GM18520 (cell line): ENCODE results near the gene ASB2.

Source experiments
- ATAC-seq: cut with Tn5 transposase; IDR thresholded peaks from one replicate; pipeline ENCODE4 v1.9.1; 2021; ENCODE audit not compliant: unreplicated experiment

The ASB2 gene

DNA sequence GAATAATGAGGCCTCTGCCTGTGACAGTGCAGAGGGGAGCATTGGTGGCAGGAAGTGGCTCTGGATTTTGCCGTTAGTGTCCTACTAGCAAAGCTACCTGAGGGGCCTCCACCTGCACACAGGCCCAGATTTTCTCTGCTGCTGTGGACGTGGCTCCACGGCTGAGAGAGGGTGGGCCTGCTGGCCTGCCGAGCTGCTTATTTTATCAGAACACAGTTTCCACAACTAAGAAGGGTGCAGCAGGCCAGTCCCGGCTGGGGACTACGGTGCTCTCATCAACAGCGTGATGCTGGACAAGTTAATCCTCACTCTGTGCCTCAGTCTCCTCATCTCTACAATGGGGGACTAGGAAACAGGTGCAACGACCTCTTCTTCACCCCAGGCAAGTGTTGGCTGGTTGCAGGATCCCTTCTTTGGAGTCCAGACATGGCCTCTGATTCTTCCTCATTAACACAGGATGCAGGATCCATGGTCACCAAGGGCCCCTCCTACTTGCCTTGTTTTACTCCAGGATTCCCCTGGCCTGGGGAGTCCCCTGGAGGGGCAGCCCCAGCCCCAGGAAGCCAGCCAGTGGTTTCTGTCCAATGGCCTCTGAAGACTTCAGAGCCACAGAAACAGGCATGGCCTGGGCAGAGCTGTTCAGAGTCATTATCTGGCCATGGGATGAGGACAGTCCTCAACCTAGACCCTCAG is 45.9 kb downstream of the ASB2 start:
- no peak for ATAC-seq

DNA sequence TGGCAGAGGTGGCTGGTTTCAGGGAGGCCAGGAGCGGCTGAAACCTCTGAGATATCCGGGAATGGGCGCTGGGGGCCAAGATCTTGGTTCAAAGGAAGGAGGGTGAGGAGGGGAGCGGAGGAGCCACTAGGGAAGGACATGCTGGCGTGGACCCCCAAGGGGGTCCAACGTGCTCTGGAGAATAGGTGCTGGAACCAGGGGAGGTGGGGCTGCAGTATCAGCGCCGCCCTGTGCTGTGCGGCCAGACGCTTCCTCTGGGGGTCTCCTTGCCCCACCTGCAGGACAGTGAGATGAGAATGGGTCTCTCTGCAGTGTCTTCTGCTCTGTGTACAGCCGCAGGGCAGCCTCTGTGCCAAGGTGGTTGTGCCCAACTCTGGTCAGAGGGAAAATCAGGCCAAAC is 46.7 kb downstream of the ASB2 start:
- no peak for ATAC-seq

DNA sequence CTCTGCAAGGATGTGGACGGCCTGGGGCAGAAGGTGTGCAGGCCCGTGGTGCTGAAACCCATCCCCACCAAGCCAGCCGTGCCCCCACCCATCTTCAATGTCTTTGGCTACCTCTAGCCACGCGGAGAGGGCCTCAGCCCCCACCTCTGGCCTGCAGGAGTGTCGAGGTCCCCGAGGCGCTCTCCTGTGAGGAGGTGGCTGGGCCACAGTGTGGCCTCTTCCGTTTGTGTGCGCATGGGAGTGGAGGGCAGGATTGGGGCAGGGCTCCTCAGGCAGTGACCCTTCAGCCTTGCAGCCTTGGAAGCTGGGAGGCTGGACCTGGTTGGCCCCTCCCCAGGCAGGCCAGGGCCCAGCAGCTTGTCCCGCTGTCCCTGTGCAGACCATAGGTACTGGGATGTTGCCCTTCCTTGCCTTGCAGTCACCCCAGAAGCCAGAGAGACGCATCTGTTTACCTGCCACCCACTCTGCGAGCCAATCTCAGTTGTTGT is 47.3 kb downstream of the ASB2 start:
- no peak for ATAC-seq

DNA sequence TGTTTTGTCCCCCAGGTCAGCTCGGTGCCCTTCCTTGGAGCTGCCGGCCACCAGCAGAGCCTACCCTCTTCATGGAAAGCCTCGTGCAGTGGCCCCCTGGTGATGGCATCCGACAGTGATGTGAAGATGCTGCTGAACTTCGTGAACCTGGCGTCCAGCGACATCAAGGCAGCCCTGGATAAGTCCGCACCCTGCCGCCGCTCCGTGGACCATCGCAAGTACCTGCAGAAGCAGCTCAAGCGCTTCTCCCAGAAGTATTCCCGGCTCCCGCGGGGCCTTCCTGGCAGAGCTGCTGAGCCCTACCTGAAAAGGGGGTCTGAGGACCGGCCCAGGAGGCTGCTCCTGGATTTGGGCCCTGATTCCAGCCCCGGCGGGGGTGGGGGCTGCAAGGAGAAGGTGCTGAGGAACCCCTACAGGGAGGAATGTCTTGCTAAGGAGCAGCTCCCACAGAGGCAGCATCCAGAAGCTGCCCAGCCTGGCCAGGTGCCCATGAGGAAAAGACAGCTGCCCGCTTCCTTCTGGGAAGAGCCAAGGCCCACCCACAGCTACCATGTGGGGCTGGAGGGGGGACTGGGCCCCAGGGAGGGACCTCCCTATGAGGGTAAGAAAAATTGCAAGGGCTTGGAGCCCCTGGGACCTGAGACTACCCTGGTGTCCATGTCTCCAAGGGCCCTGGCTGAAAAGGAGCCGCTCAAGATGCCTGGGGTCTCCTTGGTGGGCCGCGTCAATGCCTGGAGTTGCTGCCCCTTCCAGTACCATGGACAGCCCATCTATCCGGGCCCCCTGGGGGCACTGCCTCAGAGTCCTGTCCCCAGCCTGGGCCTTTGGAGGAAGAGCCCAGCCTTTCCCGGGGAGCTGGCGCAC is 48.0 kb downstream of the ASB2 start:
- no peak for ATAC-seq

DNA sequence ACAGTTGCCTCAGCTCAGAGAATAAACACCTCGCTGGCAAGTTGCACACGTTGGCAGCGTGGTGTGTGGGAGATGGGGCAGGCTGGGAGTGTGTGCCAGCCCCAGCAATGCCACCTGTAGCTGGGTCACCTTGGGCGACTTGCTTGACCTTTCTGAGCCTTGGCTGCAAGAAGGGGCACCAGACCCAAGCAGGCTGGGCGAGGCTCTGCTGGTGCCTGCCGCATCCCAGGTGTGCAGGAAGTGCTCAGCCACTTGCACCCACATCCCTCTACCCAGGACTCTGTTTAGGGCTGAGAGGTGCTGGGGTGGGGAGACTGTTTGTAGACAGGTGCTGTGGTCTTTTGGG is 48.6 kb downstream of the ASB2 start:
- ATAC-seq: no peak

DNA sequence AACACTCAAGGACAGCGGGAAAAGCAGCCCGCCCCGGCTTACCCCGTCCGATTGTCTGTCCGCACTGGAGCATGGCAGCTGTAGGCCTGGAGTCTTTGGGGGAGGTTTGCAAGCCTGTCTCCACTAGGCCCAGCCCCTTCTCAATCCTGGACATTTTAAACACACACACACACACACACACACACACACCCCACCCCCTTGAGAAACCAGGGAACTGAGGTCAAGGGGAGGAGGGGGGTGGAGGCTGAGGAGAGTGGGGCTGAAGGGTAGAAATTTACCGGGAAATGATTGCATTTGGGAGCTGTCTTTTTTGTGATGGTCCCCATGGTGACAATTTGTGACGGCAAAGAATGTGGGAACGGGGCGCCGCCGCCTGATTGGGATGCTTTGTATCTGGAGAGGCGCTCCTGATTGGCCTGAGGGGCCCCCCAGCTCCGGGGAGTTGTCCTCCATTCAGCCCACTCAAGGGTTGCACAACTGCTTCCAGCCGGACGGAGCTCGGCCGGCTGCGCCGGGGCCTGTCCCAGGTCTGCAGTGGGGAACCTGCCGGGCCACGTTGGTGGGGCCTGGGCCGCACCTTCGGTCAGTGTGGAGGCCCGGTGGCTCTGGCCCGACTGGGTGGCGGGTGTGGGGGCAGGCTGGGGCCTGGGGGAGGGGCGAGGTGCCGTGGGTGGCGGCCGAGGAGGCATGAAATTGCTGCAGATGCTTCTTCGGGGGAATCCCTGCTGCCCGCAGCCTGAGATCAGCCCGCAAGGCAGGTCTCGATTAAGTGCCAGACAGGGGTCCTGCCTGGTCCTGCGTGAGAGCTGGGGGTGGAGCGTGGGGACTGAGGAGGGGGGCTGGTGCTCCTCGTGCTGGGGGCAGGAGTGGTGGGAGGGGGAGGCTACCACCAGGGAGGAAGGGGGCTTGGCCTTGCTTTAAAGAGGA is 49.2 kb downstream of the ASB2 start, which contains the start of gene FAM181A:
TSS of gene FAM181A (plus strand) at position 472 of the 927 bp plus-strand sequence. CDS start 942 bp downstream, outside the sequence.
- ATAC-seq: no peak

DNA sequence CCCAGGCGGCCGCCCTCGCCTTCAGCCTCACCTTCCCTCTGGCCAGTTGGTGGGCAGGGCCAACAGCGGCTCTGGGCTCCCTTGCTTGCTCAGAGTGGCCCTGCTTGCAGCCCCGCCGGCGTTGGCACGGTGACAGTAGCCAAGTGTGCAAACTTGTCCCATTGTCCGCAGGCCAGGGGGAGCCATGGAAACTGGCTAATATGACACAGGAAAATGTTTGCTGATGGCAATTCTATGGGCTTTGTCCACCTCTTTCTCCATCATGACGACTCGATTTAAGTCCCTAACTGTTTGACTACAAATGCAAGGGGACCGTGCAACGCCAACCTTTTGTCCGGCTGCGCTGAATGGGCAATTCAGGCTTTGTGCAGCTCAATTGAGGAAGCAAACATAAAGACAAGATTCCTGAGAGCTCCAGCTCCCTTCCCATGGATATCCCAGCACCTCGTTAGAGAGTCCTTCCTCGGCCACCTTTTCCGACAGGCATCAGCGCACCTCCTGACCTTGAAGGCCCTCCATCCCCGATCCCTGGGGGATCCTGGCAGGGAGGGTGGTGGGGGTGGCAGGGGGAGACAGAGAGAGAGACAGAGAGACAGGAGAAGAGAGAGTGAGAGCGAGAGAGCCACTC is 50.0 kb downstream of the ASB2 start:
- ATAC-seq: no peak

DNA sequence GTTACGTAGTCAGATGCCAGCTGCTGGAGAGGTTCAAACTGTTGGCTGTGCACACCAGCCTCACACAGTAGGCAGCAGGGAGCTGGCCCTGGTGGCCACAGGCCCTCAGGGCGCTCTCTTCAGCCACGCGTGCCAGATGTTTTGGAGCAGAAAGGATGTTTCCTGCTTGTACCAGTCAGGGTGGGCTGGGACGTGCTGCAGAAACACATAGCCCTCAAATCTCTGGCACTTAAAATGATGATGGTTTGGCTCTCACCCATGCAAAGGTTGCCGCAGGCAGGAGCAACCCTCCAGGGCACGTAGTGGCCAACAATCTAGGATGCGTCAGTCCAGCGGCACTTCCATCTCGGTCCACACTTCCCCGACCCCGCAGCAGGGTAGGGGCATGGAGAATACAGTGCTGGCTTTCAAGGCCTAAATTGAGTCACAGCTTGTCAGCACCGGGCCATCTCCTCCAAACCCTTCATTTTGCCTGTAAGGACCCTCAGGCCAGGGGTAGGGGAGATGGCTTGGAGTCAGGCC is 50.9 kb downstream of the ASB2 start:
- no peak for ATAC-seq

DNA sequence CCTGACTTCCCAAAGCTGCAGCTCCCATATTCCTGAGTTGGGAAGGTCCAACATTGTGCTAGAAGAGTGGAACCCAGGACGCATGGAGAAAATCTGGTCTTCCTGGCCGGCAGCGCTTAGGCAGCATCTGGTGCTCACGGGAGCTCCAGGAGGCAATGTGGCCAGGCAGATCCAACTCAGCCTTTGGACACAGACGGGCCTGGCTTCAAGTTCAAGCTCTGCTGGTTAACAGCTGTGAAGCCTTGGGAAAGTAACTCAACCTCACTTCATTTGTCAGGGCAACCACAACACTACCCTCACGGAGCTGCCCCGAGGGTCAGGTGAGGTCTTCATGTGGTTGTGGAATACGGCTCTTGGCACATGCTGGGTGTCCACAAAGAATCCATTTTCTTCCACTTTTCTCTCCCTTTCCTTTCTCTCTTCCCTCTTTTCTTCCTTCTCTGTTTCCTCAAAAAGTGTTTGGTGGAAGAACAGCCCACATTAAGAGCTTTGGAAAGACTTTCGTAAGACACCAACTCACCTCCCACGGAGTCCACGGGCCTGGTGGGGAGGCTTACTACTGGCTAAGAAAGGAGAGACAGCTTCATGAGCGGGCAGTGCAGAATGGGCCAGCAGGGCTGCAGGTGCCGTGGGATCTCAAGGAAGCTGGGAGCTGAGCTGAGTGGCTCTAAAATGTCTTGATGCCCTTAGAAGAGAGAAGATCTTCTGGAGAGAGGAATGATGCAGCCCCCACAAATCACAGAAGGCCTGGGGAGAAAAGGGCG is 51.6 kb downstream of the ASB2 start:
- ATAC-seq: no peak

DNA sequence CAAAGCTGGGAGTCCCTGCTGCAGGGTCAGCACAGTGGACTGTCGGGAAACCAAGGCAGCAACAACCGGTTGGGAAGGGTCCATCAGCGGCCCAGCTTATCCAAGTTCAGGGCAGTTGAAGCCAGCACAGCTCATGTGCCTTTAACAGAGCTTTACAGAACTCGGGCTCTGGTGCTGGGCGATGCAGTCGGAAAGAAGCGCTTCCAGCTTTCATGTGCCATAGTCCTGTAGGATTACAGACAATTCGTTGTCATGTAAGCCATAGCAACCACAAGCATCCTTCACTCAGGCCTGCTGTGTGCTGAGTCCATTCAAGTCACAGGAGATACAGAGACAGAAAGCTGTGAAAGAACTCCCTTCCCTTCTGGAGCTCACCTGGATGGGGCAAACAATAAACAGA is 52.7 kb downstream of the ASB2 start:
- no peak for ATAC-seq

DNA sequence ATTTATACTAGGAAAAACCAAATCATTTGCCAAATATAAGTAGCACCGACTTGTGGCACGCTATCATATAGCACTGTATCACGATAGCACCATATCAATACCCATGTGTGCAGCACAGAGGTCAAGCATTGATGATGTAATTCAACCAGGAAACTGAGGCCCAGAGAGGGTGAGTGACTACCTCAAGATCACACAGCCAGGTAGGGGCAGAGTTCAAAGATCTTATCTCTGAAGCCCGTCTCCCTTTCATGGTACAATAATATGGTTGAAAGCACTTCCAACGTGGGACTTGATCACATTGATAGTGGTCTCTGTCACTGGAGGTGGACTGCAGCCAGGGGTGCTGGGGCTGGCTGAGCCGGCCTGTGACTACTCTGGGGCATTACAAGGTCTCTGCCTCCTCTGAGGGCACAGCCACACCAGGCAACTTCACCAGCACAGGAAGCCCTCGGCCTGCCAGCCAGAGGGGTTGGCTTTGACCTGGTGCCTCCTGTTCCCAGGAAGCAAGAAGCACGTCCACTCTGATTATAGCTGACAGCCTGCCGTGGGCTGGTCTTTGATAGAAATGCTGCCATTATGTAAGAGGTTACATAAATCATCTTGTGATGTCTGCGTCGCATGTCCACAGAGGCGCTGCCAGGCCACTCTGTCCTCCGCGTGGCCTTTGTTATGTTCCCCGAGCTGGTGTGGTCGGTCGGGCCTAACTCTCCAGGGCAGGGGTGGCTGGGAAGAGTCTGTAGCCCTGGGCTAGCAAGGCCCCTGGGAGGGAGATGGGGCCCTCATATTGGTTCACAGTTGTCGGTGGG is 55.2 kb downstream of the ASB2 start:
- ATAC-seq: no peak

DNA sequence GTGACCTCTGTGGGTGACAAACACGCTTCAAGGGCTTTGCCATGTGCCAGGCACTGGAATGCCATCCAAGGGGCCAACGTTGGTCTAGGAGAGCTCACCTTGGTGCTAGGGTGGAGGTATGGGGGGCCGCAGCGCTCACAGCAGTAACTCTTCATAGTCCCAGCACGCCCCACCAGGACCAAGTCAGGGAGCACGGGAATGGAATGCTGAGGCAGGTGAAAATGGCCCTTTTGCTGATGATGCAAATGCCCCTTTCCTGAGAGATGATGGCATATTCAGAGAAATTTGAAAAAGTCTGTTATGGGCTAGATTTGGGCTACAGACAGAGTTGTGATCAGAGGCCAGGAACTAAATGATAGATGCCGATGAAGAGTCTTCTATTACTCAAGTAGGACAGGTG is 59.2 kb downstream of the ASB2 start:
- ATAC-seq: no peak

DNA sequence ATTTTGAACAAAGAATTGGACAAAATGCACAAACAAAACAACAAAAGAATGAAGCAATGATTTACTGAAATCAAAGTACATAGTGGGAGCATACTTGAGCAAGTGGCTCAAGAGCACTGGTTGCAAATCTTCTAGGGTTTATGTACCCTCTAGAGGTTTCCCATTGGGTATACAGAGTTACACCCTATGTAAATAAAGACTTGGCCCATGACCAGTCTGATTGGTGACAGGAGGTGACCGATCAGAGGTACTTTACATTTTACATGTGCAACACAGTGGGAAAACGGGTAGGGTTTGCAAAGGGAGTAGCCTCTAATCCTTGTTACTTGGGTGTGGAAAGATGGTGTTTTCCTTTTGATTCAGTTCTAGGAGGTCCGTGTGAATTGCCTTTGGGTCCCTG is 59.9 kb downstream of the ASB2 start:
- no peak for ATAC-seq

DNA sequence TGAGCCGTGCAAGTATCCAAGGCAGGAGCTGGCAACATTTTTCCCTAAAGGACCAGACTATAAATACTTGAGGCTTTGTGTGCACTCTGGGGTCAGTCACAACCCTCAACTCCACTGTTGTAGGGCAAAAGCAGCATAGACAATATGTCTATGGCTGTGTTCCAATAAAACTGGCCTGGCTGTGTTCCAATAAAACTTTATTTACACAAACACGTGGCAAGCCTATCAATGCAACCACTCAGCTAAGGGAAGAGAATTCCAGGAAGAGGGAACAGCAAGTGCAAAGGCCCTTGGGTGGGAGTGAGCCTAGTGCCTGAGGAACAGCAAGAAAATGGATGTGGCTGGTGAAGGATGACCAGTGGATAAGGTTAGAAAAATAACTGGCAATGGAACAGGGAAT is 60.6 kb downstream of the ASB2 start:
- ATAC-seq: no peak

DNA sequence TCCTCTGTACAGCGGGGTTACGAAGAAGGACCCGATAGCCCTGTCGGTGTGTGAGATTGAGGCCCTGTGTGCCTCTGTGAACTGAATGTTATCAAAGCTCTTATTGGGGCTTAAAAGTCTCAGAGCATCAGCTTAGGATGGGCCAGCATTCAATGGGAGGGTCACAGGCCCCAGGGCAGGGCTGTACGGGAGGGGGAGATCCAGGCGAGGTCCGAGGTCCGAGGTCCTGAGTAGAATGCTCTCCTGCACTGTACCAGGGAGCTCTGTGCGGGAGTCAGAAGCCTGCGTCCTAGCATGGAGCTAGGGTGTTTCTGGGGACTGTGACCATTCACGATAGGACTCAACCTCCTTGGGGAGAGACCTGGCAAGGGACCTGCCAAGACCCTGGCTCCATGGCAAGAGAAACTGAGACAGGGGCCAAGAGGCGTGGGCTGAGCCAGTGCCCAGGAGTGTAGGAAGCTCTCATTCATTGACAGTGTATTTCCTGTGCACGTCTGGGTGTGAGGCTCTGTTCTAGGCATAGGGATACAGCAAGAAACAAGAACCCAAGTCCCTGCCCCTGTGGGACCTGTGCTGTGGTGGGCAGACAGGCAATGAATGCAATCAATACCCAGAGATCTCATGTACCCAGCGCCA is 61.2 kb downstream of the ASB2 start:
- no peak for ATAC-seq

DNA sequence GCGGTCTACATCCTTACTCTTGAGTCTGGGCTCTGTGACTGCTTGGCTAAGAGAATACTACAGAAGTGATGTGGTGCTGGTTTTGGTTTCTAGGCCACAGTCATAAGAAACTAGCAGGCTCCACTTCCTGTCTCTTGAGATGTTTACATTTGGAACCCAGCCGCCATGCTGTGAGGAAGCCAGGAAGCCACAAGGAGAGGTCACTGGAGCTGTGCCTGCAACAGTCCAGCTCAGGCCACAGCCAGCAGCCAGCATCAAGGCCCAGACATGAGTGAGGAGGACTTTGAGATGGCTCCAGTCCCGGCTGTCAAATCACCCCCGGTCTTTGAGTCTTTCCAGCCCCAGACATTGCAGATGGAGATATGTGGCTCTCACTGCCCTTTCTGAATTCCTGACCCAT is 62.1 kb downstream of the ASB2 start:
- no peak for ATAC-seq

DNA sequence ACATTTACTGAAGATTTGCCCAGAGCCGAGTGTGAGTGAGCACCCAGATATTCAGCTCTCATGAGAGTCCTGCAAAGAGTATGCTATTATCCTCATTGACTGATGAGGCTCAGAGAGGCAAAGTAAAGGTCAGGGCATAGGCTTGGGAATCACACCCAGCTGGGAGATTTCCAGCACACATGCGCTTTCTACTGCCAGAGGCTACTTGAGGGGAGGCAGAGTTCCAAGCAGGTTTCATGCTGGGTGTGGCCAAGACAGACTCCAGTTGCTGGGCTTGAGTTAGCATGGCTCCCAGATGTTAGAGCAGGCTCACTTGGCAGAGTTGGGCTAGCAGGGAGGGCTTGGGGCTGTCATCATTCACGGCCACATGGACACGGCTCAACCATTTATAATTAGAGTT is 63.6 kb downstream of the ASB2 start:
- no peak for ATAC-seq

DNA sequence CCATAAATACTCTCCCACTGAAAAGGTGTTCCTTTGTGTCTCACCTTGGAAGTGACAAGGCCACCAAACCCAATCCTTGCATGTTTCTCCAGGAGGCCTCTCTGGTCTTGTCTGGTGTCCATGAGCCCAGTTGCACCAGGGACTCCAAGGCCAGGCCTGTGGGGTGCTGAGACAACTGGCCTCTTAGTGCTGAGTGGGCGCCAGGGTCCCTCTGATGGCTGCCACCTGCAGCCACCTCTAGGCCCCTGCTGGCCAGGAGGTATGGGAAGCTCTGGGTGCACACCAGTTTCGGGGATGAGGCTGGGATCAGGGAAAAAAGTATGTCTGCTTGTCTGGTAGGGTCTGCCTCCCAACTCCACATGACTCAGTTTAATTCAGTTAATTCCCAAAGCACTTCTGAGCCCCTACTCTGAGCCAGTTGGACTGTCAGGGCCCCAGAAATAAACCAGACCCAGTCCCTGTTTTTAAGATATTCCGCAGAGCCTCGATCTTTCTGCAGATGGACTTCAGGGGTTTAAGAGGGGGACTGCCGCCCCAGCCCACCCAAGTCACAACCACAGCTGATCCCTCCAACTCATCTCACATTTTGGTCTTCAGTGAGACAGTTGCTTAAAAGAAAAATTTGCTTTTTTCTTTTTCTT is 64.3 kb downstream of the ASB2 start:
- ATAC-seq: no peak
